ENCODE data around the gene COLEC11.

The COLEC11 gene

GRCh38 chr2:3642521-3643215 is 47.8 kb downstream of the COLEC11 start:
- no peak overlapping the region for H3K27ac ChIP-seq (ENCODE audit: low read depth, low read length)
- TF ChIP-seq CTCF (IDR thresholded peaks at IDR 0.05; ENCODE audit: insufficient read depth, low read length, poor library complexity, severe bottlenecking) (no peak), EZH2phosphoT487 (conservative IDR thresholded peaks at IDR 0.05; ENCODE audit: low read length) (no peak)

GRCh38 chr2:3643371-3644245 is 48.7 kb downstream of the COLEC11 start:
- Histone ChIP-seq H3K4me2 (ENCODE audit: low read depth, low read length, poor library complexity, severe bottlenecking) (no peak overlapping the region), H3K27me3 (ENCODE audit: low read length) (no peaks in the 10 kb centered on the region), H3K4me3 (ENCODE audit: insufficient read depth, low read length, poor library complexity, severe bottlenecking) (no peak overlapping the region), H2AFZ (ENCODE audit: low read depth, low read length, severe bottlenecking) (no peak overlapping the region), H3K9me3 (ENCODE audit: insufficient read depth, low read length) (no peaks in the 10 kb centered on the region), H3F3A (ENCODE audit: insufficient read depth) (no peaks in the 10 kb centered on the region), H4K20me1 (ENCODE audit: low read depth, low read length) (no peaks in the 10 kb centered on the region), H3K27ac (ENCODE audit: low read depth, low read length) (no peak overlapping the region), H3K79me2 (ENCODE audit: insufficient read depth, low read length) (no peaks in the 10 kb centered on the region), H3K9me2 (replicated peaks; ENCODE audit: insufficient read depth, low read length) (no peaks in the 10 kb centered on the region), H3K36me3 (ENCODE audit: low read length) (no peaks in the 10 kb centered on the region), H3K9ac (ENCODE audit: low read length) (no peak overlapping the region)
- TF ChIP-seq EZH2phosphoT487 (conservative IDR thresholded peaks at IDR 0.05; ENCODE audit: low read length) (no peak), CTCF (IDR thresholded peaks at IDR 0.05; ENCODE audit: insufficient read depth, low read length, poor library complexity, severe bottlenecking) (no peak)

More at GRCh38 chr2:3642521-3643215, 47.8 kb downstream of the COLEC11 start:
- Histone ChIP-seq H3F3A (ENCODE audit: insufficient read depth) (no peaks in the 10 kb centered on the region), H3K27me3 (ENCODE audit: low read length) (no peaks in the 10 kb centered on the region), H2AFZ (ENCODE audit: low read depth, low read length, severe bottlenecking) (no peak overlapping the region), H3K36me3 (ENCODE audit: low read length) (no peaks in the 10 kb centered on the region), H4K20me1 (ENCODE audit: low read depth, low read length) (no peaks in the 10 kb centered on the region), H3K4me3 (ENCODE audit: insufficient read depth, low read length, poor library complexity, severe bottlenecking) (no peak overlapping the region), H3K9me3 (ENCODE audit: insufficient read depth, low read length) (no peaks in the 10 kb centered on the region), H3K9me2 (replicated peaks; ENCODE audit: insufficient read depth, low read length) (no peaks in the 10 kb centered on the region), H3K9ac (ENCODE audit: low read length) (no peak overlapping the region), H3K4me2 (ENCODE audit: low read depth, low read length, poor library complexity, severe bottlenecking) (no peak overlapping the region), H3K79me2 (ENCODE audit: insufficient read depth, low read length) (no peaks in the 10 kb centered on the region)

- Histone ChIP-seq H3K27ac (ENCODE audit: low read depth, low read length) (no peak overlapping the region), H3K79me2 (ENCODE audit: insufficient read depth, low read length) (no peaks in the 10 kb centered on the region), H3K4me2 (ENCODE audit: low read depth, low read length, poor library complexity, severe bottlenecking) (no peak overlapping the region), H3F3A (ENCODE audit: insufficient read depth) (no peaks in the 10 kb centered on the region), H3K27me3 (ENCODE audit: low read length) (no peaks in the 10 kb centered on the region), H3K9ac (ENCODE audit: low read length) (no peak overlapping the region), H3K9me3 (ENCODE audit: insufficient read depth, low read length) (no peaks in the 10 kb centered on the region), H2AFZ (ENCODE audit: low read depth, low read length, severe bottlenecking) (no peak overlapping the region), H3K36me3 (ENCODE audit: low read length) (no peaks in the 10 kb centered on the region), H3K4me3 (ENCODE audit: insufficient read depth, low read length, poor library complexity, severe bottlenecking) (no peak overlapping the region), H4K20me1 (ENCODE audit: low read depth, low read length) (no peaks in the 10 kb centered on the region), H3K9me2 (replicated peaks; ENCODE audit: insufficient read depth, low read length) (no peaks in the 10 kb centered on the region)
- TF ChIP-seq EZH2phosphoT487 (conservative IDR thresholded peaks at IDR 0.05; ENCODE audit: low read length) (no peak), CTCF (IDR thresholded peaks at IDR 0.05; ENCODE audit: insufficient read depth, low read length, poor library complexity, severe bottlenecking) (no peak)
Measured at GRCh38 chr2:3644246-3644525, 49.3 kb downstream of the COLEC11 start.

Data from SU-DHL-6 (cell line).